ENCODE measurements around the gene RAB8B. TPM values are rescaled to one million over a fixed set of nuclear protein-coding genes. Genes with fewer than 3 reads are reported as not detected.

Gene RAB8B
- total RNA-seq, 1 donor from 2014 or later = 12.3 TPM

- DNase-seq (ENCODE audit: missing footprints) (no peak), ATAC-seq (no peak)
- intact Hi-C loops (cut with DNase I) = no loop called here
Measured at GRCh38 chr15:63287109-63287508, 97.7 kb downstream of the RAB8B start.

GRCh38 chr15:63288342-63288741, 98.9 kb downstream of the RAB8B start:
- DNase-seq (ENCODE audit: missing footprints) = no peak
- no peak for ATAC-seq
- intact Hi-C loops (cut with DNase I) = loop anchor here (1.0 kb wide), 1 partner anchor 115 kb away; no protein-coding TSS in a partner anchor

GRCh38 chr15:63288778-63289378, 99.5 kb downstream of the RAB8B start:
- intact Hi-C loops (cut with DNase I) = loop anchor here (1.0 kb wide), 1 partner anchor 114 kb away; no protein-coding TSS in a partner anchor
- no peak for ATAC-seq

GRCh38 chr15:63291507-63291906, 102.1 kb downstream of the RAB8B start:
- intact Hi-C loops (cut with DNase I) = no loop called here
- no peak for DNase-seq (ENCODE audit: missing footprints)
- no peak for ATAC-seq

More at GRCh38 chr15:63288778-63289378, 99.5 kb downstream of the RAB8B start:
- DNase-seq (ENCODE audit: missing footprints) = no peak

- intact Hi-C loops (cut with DNase I) = no loop called here
- ATAC-seq (no peak), DNase-seq (ENCODE audit: missing footprints) (no peak)
Measured at GRCh38 chr15:63292241-63292640, 102.8 kb downstream of the RAB8B start.

- DNase-seq (ENCODE audit: missing footprints) = no peak
- intact Hi-C loops (cut with DNase I) = no loop called here
- ATAC-seq = no peak
Measured at GRCh38 chr15:63292771-63293170, 103.4 kb downstream of the RAB8B start.

GRCh38 chr15:63294359-63294758, 105.0 kb downstream of the RAB8B start:
- intact Hi-C loops (cut with DNase I) = no loop called here
- no peak for DNase-seq (ENCODE audit: missing footprints)
- ATAC-seq = no peak

- ATAC-seq (no peak), DNase-seq (ENCODE audit: missing footprints) (no peak)
Measured at GRCh38 chr15:63295341-63295740, 105.9 kb downstream of the RAB8B start.

GRCh38 chr15:63296195-63296594, 106.8 kb downstream of the RAB8B start:
- ATAC-seq = peak; percentile 59
- DNase-seq (ENCODE audit: missing footprints) = no peak
- intact Hi-C loops (cut with DNase I) = no loop called here

More at GRCh38 chr15:63295341-63295740, 105.9 kb downstream of the RAB8B start:
- intact Hi-C loops (cut with DNase I) = no loop called here

GRCh38 chr15:63299943-63300575, 110.7 kb downstream of the RAB8B start:
- DNase-seq (ENCODE audit: missing footprints) (no peak), ATAC-seq (no peak)
- intact Hi-C loops (cut with DNase I) = no loop called here

GRCh38 chr15:63301088-63301487, 111.7 kb downstream of the RAB8B start:
- intact Hi-C loops (cut with DNase I) = no loop called here
- DNase-seq (ENCODE audit: missing footprints) (no peak), ATAC-seq (no peak)

- intact Hi-C loops (cut with DNase I) = no loop called here
- DNase-seq (ENCODE audit: missing footprints) = no peak
- no peak for ATAC-seq
Measured at GRCh38 chr15:63305260-63305659, 115.9 kb downstream of the RAB8B start.

- ATAC-seq (no peak), DNase-seq (ENCODE audit: missing footprints) (no peak)
- intact Hi-C loops (cut with DNase I) = no loop called here
Measured at GRCh38 chr15:63306492-63307073, 117.2 kb downstream of the RAB8B start.

GRCh38 chr15:63308491-63308890, 119.1 kb downstream of the RAB8B start:
- intact Hi-C loops (cut with DNase I) = no loop called here
- ATAC-seq = no peak

GRCh38 chr15:63308947-63309346, 119.5 kb downstream of the RAB8B start:
- intact Hi-C loops (cut with DNase I) = no loop called here
- no peak for ATAC-seq
- DNase-seq (ENCODE audit: missing footprints) = no peak

More at GRCh38 chr15:63308491-63308890, 119.1 kb downstream of the RAB8B start:
- DNase-seq (ENCODE audit: missing footprints) = no peak

GRCh38 chr15:63310646-63311045, 121.2 kb downstream of the RAB8B start:
- ATAC-seq (no peak), DNase-seq (ENCODE audit: missing footprints) (no peak)
- intact Hi-C loops (cut with DNase I) = no loop called here

GRCh38 chr15:63312286-63312685, 122.9 kb downstream of the RAB8B start:
- DNase-seq (ENCODE audit: missing footprints) = no peak
- intact Hi-C loops (cut with DNase I) = no loop called here

GRCh38 chr15:63313825-63314224, 124.4 kb downstream of the RAB8B start:
- no peak for ATAC-seq
- no peak for DNase-seq (ENCODE audit: missing footprints)
- intact Hi-C loops (cut with DNase I) = no loop called here

More at GRCh38 chr15:63312286-63312685, 122.9 kb downstream of the RAB8B start:
- no peak for ATAC-seq

- ATAC-seq = no peak
- intact Hi-C loops (cut with DNase I) = no loop called here
- DNase-seq (ENCODE audit: missing footprints) = no peak
Measured at GRCh38 chr15:63314409-63314808, 125.0 kb downstream of the RAB8B start.
